SU-DHL-6 (cell line): ENCODE measurements around the gene CHRNA4.

Experiments
- H2AFZ ChIP-seq: fragments of 200-600 bp; sonication (generic); 2 replicates; pipeline ENCODE4 v1.6.1; 2014; ENCODE audit warnings: low read depth, mild to moderate bottlenecking, moderate library complexity, mixed read lengths, antibody characterized with exemption, low read length; ENCODE audit not compliant: severe bottlenecking
- H3F3A ChIP-seq: fragments of 200-600 bp; shearing (Covaris generic); 2 replicates; pipeline ENCODE4 v1.6.0; 2016; ENCODE audit warnings: antibody characterized with exemption, mild to moderate bottlenecking; ENCODE audit not compliant: insufficient read depth
- H3K27ac ChIP-seq: fragments of 200-600 bp; sonication (generic); 2 replicates; pipeline ENCODE4 v1.5.1; 2016; ENCODE audit warnings: low read depth, mild to moderate bottlenecking, low read length, moderate library complexity, mixed read lengths
- H3K27me3 ChIP-seq: fragments of 200-600 bp; sonication (generic), shearing (Covaris generic); 2 replicates; pipeline ENCODE4 v1.6.0; 2014; ENCODE audit warnings: mild to moderate bottlenecking, low read length
- H3K36me3 ChIP-seq: fragments of 200-600 bp; sonication (generic); 2 replicates; pipeline ENCODE4 v1.6.1; 2014; ENCODE audit warnings: mild to moderate bottlenecking, low read length, mixed read lengths
- H3K4me2 ChIP-seq: fragments of 300-600, 200-600 bp; shearing (Covaris generic), sonication (generic); 2 replicates; pipeline ENCODE4 v1.6.0; 2014; ENCODE audit warnings: low read length, low read depth, mild to moderate bottlenecking; ENCODE audit not compliant: poor library complexity, severe bottlenecking
- H3K4me3 ChIP-seq: fragments of 200-600 bp; sonication (generic); 2 replicates; pipeline ENCODE4 v1.5.1; 2014; ENCODE audit warnings: antibody characterized with exemption, low read length, mild to moderate bottlenecking, mixed read lengths; ENCODE audit not compliant: insufficient read depth, poor library complexity, severe bottlenecking
- H3K79me2 ChIP-seq: fragments of 200-600 bp; sonication (generic); 2 replicates; pipeline ENCODE4 v1.6.1; 2014; ENCODE audit warnings: mild to moderate bottlenecking, low read length, moderate library complexity; ENCODE audit not compliant: insufficient read depth
- H3K9ac ChIP-seq: fragments of 200-600 bp; sonication (generic); 2 replicates; pipeline ENCODE4 v1.7.0; 2014; ENCODE audit warnings: mild to moderate bottlenecking, low read length
- H3K9me2 ChIP-seq: fragments of 200-600 bp; sonication (generic); replicated peaks from 2 replicates; pipeline ENCODE4 v1.6.1; 2014; ENCODE audit warnings: low read length; ENCODE audit not compliant: insufficient read depth
- H3K9me3 ChIP-seq: fragments of 200-600 bp; sonication (generic); 2 replicates; pipeline ENCODE4 v1.6.1; 2014; ENCODE audit warnings: low read length, mixed read lengths; ENCODE audit not compliant: insufficient read depth
- H4K20me1 ChIP-seq: fragments of 200-600 bp; sonication (generic); 2 replicates; pipeline ENCODE4 v1.6.1; 2014; ENCODE audit warnings: low read depth, mild to moderate bottlenecking, antibody characterized with exemption, low read length, moderate library complexity, mixed read lengths
- EZH2phosphoT487 ChIP-seq: fragments of 200-600 bp; sonication (generic), shearing (Covaris generic); conservative IDR thresholded peaks from 2 replicates; pipeline ENCODE4 v1.6.1; 2018; ENCODE audit warnings: mild to moderate bottlenecking, antibody characterized with exemption, low read length, moderate library complexity, mixed read lengths
- TF ChIP-seq, protein P1 (sequence below): fragments of 200-600 bp; sonication (generic); IDR thresholded peaks from one replicate; pipeline ENCODE4 v1.5.1; 2017; ENCODE audit warnings: antibody characterized with exemption, mild to moderate bottlenecking, low read length, moderate library complexity; ENCODE audit not compliant: insufficient read depth, poor library complexity, severe bottlenecking

Gene CHRNA4

DNA sequence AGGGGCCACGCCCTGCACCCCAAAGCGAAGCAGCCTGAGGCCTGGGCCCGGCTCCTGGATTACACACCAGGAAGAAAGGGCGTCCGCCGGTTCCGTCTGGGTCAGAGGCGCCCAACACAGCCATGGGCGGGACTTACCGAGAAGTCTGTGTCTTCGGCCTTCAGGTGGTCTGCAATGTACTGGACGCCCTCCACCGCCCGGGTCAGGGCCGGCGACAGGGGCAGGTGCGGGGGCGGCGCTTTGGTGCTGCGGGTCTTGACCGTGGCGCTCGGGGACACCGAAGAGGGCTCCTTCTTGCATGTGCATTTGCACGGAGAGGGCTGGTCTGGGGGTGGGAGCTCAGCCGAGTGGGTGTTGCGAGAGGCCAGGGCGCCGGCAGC lies 11.6 kb downstream of the CHRNA4 start:
- Histone ChIP-seq H3K27ac (no peak overlapping the region), H4K20me1 (no peaks in the 10 kb centered on the region), H3K27me3 (no peaks in the 10 kb centered on the region), H3K4me2 (no peak overlapping the region), H3K9me2 (no peaks in the 10 kb centered on the region), H3K9ac (no peak overlapping the region), H3K79me2 (no peaks in the 10 kb centered on the region), H3K4me3 (no peak overlapping the region), H3F3A (no peaks in the 10 kb centered on the region), H3K36me3 (no peaks in the 10 kb centered on the region), H3K9me3 (no peaks in the 10 kb centered on the region), H2AFZ (no peak overlapping the region)
- no peak for TF ChIP-seq EZH2phosphoT487
- TF ChIP-seq, protein P1, sequence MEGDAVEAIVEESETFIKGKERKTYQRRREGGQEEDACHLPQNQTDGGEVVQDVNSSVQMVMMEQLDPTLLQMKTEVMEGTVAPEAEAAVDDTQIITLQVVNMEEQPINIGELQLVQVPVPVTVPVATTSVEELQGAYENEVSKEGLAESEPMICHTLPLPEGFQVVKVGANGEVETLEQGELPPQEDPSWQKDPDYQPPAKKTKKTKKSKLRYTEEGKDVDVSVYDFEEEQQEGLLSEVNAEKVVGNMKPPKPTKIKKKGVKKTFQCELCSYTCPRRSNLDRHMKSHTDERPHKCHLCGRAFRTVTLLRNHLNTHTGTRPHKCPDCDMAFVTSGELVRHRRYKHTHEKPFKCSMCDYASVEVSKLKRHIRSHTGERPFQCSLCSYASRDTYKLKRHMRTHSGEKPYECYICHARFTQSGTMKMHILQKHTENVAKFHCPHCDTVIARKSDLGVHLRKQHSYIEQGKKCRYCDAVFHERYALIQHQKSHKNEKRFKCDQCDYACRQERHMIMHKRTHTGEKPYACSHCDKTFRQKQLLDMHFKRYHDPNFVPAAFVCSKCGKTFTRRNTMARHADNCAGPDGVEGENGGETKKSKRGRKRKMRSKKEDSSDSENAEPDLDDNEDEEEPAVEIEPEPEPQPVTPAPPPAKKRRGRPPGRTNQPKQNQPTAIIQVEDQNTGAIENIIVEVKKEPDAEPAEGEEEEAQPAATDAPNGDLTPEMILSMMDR: no peak

DNA sequence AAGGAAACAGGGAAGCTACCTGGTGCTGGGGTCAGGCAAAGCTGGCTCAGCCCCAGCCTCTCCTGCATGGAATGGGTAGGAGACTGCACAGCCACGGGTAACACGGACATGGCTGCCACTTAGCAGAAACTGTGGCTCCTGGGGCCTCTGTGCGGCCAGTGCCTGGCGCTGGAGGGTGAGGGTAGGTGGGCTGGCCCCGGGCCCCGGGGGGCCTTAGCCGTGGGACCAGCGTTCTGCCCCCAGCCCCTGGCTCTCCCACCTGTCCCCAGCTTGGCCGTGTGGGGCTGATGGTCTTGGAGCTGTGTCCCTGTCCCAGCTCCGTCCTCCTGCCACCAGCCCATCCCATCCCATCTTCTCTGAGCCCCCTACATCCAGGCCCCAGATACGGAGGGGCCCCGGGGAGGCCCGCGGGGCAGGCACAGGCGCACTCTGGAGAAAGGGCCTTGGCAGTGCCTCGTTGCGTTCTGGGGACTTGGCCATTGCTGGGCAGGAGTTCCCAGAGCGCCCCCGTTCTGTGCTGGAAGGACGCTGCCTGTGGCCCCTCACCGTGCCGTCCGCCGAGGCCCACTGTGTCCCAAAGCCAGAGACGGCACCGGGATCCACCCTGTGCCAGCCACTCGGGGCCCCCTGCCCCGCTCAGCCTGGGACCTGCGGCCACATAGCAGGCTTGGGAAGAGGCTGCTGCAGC lies 12.2 kb downstream of the CHRNA4 start:
- H4K20me1 ChIP-seq: no peaks in the 10 kb centered on the region
- H3K9me3 ChIP-seq: no peaks in the 10 kb centered on the region
- no peaks in the 10 kb centered on the region for H3K27me3 ChIP-seq
- no peak for TF ChIP-seq EZH2phosphoT487
- TF ChIP-seq, protein P1: no peak
- no peaks in the 10 kb centered on the region for H3K36me3 ChIP-seq
- no peak overlapping the region for H3K27ac ChIP-seq
- H3K9ac ChIP-seq: no peak overlapping the region
- H3F3A ChIP-seq: no peaks in the 10 kb centered on the region
- H3K4me3 ChIP-seq: no peak overlapping the region
- no peaks in the 10 kb centered on the region for H3K79me2 ChIP-seq
- H3K4me2 ChIP-seq: no peak overlapping the region
- H2AFZ ChIP-seq: no peak overlapping the region
- H3K9me2 ChIP-seq: no peaks in the 10 kb centered on the region

- Histone ChIP-seq H3K9me3 (no peaks in the 10 kb centered on the region), H3K27me3 (no peaks in the 10 kb centered on the region), H3F3A (no peaks in the 10 kb centered on the region), H3K9ac (no peak overlapping the region), H3K27ac (no peak overlapping the region), H3K4me3 (no peak overlapping the region), H3K79me2 (no peaks in the 10 kb centered on the region), H4K20me1 (no peaks in the 10 kb centered on the region), H3K9me2 (no peaks in the 10 kb centered on the region), H3K4me2 (no peak overlapping the region), H2AFZ (no peak overlapping the region), H3K36me3 (no peaks in the 10 kb centered on the region)
- TF ChIP-seq, protein P1: no peak
- TF ChIP-seq EZH2phosphoT487: no peak
These were observed 13.0 kb downstream of the CHRNA4 start for GRCh38 chr20:63347950-63348827.
